ENCODE results near the gene ZSCAN5C. TPM values are rescaled to one million over a fixed set of nuclear protein-coding genes. Genes with fewer than 3 reads are reported as not detected.

The ZSCAN5C gene
- total and polyA plus RNA-seq, 2 of the 8 experiments (the other 6 are each of a cell fraction or from before 2014, with no cell fraction given): not detected

DNA sequence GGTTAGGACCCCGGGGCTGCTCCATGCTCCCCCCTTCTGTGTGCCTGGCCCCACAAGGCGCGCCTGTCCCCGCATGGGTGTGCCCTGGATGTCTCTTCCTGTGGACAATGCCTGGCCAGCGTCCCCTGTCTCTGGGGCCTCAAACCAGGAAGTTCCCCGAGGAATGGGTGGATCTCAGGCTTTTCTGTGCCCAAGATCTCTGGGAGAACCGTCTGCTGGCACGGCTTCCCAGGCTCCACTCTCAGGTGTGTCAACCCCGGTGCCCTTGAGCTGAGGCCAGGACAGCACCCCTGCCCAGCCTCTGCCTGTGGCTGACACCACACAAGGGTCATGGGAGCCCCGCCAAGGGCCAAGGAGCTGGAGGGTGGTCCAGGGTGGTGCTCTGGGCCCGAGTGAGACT is 45.3 kb upstream of the ZSCAN5C start:
- Histone ChIP-seq H4K91ac (replicated peaks; ENCODE audit: insufficient read length, low read length) (no peak overlapping the region), H3K27me3 (replicated peaks in 1 of 4; ENCODE audit: control insufficient read depth in 3 of 4, extremely low read depth in 1 of 4, insufficient read depth in 3 of 4, low read length in 3 of 4) (no peaks in the 10 kb centered on the region)
- 96% methylated on average over 10 of the region's 11 CpGs; no CpG with 5 or more reads in 1 of the 2 experiments for WGBS, 2 experiments (ENCODE audit: extremely low coverage in 1 of 2, insufficient coverage in 1 of 2, insufficient read length in 1 of 2, insufficient replicate concordance in 2 of 2, low coverage in 1 of 2, low lambda C conversion rate in 2 of 2, missing lambda C conversion rate in 1 of 2)
- TF ChIP-seq TAF7 (optimal IDR thresholded peaks at IDR 0.05; ENCODE audit: borderline replicate concordance, low read depth, low read length) (no peak), TCF12 (IDR thresholded peaks at IDR 0.05; ENCODE audit: low read depth, low read length) (no peak), ATF3 (IDR thresholded peaks at IDR 0.05; ENCODE audit: insufficient read depth, low read depth, low read length) (no peak), RXRA (IDR thresholded peaks at IDR 0.05; ENCODE audit: insufficient read depth, low read depth, low read length) (no peak), JUN (IDR thresholded peaks at IDR 0.05; ENCODE audit: low read depth, low read length) (no peak), BCL11A (IDR thresholded peaks at IDR 0.05; ENCODE audit: low read depth in 2 of 2, low read length in 2 of 2) (no peak), HDAC2 (IDR thresholded peaks at IDR 0.05; ENCODE audit: borderline replicate concordance in 1 of 2, low read depth in 2 of 2, low read length in 2 of 2) (no peak), BACH1 (IDR thresholded peaks at IDR 0.05; ENCODE audit: low read length) (no peak), GTF2F1 (IDR thresholded peaks at IDR 0.05; ENCODE audit: borderline replicate concordance, low read depth, low read length) (no peak), TEAD4 (IDR thresholded peaks at IDR 0.05; ENCODE audit: low read depth, low read length) (no peak), CBX5 (IDR thresholded peaks at IDR 0.05; ENCODE audit: low read depth, low read length) (no peak), SAP30 (IDR thresholded peaks at IDR 0.05; ENCODE audit: insufficient read depth, insufficient replicate concordance, low read length) (no peak), SP2 (IDR thresholded peaks at IDR 0.05; ENCODE audit: low read length) (no peak)

More for the DNA sequence above, 45.3 kb upstream of the ZSCAN5C start:
- Histone ChIP-seq H3K4me3 (ENCODE audit: extremely low read depth in 1 of 4, insufficient read depth in 2 of 4, low read depth in 3 of 4, low read length in 4 of 4) (no peak overlapping the region), H3K56ac (replicated peaks; ENCODE audit: insufficient read length, low read depth, low read length) (no peak overlapping the region), H3K79me1 (ENCODE audit: low read depth, low read length) (peaks cover 7% of the 10 kb centered on the region), H3K9ac (replicated peaks in 1 of 4; ENCODE audit: extremely low read depth in 1 of 4, low read depth in 3 of 4, low read length in 3 of 4) (no peak overlapping the region), H4K8ac (ENCODE audit: extremely low read depth, insufficient read depth, low read length) (no peak overlapping the region), H3K23ac (ENCODE audit: insufficient read length) (no peak overlapping the region), H3K9me3 (ENCODE audit: insufficient read depth in 2 of 2, low read depth in 1 of 2, low read length in 1 of 2) (no peaks in the 10 kb centered on the region), H2BK5ac (ENCODE audit: low read depth, low read length) (no peak overlapping the region), H3K18ac (ENCODE audit: extremely low read depth, low read length) (no peak overlapping the region), H2BK12ac (ENCODE audit: low read depth, low read length) (no peak overlapping the region), H3K79me2 (ENCODE audit: control insufficient read depth in 1 of 2, insufficient read depth in 2 of 2, low read length in 2 of 2) (peaks cover 0 to 2% of the 10 kb centered on the region in 2 experiments; a peak in 1 of 4 replicates), H4K20me1 (replicated peaks in 1 of 2; ENCODE audit: control insufficient read depth in 1 of 2, insufficient read depth in 2 of 2, low read length in 2 of 2) (peaks cover 0 to 7% of the 10 kb centered on the region in 2 experiments), H2BK20ac (ENCODE audit: low read length) (no peak overlapping the region), H2AFZ (ENCODE audit: low read length) (no peak overlapping the region), H3K27ac (ENCODE audit: low read depth, low read length) (no peak overlapping the region), H2AK5ac (ENCODE audit: low read depth, low read length) (no peak overlapping the region), H3K4me1 (replicated peaks in 1 of 4; ENCODE audit: control insufficient read depth in 3 of 4, insufficient read depth in 4 of 4, low read length in 3 of 4) (peaks cover 5 to 10% (median 8%) of the 10 kb centered on the region in 4 experiments), H2BK15ac (ENCODE audit: low read length) (no peak overlapping the region), H3K4me2 (ENCODE audit: insufficient read depth in 1 of 2, low read depth in 2 of 2, low read length in 2 of 2) (no peak overlapping the region), H3K14ac (ENCODE audit: insufficient read length) (no peak overlapping the region), H3K36me3 (ENCODE audit: control insufficient read depth in 2 of 4, insufficient read depth in 4 of 4, low read length in 3 of 4) (peaks cover 3 to 23% (median 12%) of the 10 kb centered on the region in 4 experiments; a peak in 6 of 8 replicates), H4K5ac (ENCODE audit: insufficient read length, low read depth, low read length) (no peak overlapping the region), H2BK120ac (replicated peaks; ENCODE audit: low read depth, low read length) (no peak overlapping the region), H3K23me2 (ENCODE audit: low read depth, low read length) (peaks cover 7% of the 10 kb centered on the region; the same call in 1 of the 2 replicates), H3K4ac (replicated peaks; ENCODE audit: insufficient read length, low read depth, low read length) (no peak overlapping the region)
- FAIRE-seq (no peak), DNase-seq (ENCODE audit: low read depth in 1 of 2, low spot score in 2 of 2) (no peak)
- ChIA-PET CTCF (ENCODE audit: partially characterized antibody) (interaction anchor here (0.6 to 7.9 kb wide), 7 partner anchors 11 to 96 kb away, joined by 3 to 137 read pairs (median 4); partner anchors contain the start of gene GALP), POLR2A (ENCODE audit: partially characterized antibody) (interaction anchor here (0.9 kb wide), 1 partner anchor 12 kb away, joined by 3 read pairs; no protein-coding TSS in a partner anchor)

Data from H1 (cell line).